ENCODE measurements around the gene RIPOR3. TPM values are rescaled to one million over a fixed set of nuclear protein-coding genes. Genes with fewer than 3 reads are reported as not detected.

Gene RIPOR3
- 1 to 10 TPM; 4.5 to 8.4 TPM for total RNA-seq

- TF ChIP-seq CTCF (IDR thresholded peaks at IDR 0.05): no peak
- no peaks in the 10 kb centered on the region for H3K36me3 ChIP-seq
- peaks cover 5% of the 10 kb centered on the region in 2 donors for H3K4me1 ChIP-seq (ENCODE audit: control insufficient read depth in 1 of 2, low read depth in 2 of 2)
- peaks cover 5% of the 10 kb centered on the region for H3K27me3 ChIP-seq (replicated peaks; ENCODE audit: insufficient read depth)
- peak within 1 kb of the TSS; percentile 63 for H3K4me3 ChIP-seq
- DNase-seq (ENCODE audit: low spot score) (no peak), ATAC-seq (ENCODE audit: insufficient number of reproducible peaks, low FRiP score, low read depth) (no peak)
- H3K9me3 ChIP-seq: no peaks in the 10 kb centered on the region
- no peak within 1 kb of the TSS for H3K27ac ChIP-seq
Observed at GRCh38 chr20:50690650-50691572, at the start of gene RIPOR3. RIPOR3 (minus strand) TSS chr20:50691542; CDS start chr20:50691128, 414 bp downstream.

GRCh38 chr20:50737352-50737751, 46.0 kb upstream of the RIPOR3 start:
- Histone ChIP-seq H3K9me3 (no peaks in the 10 kb centered on the region), H3K27ac (no peak overlapping the region), H3K4me3 (no peak overlapping the region), H3K36me3 (no peaks in the 10 kb centered on the region), H3K4me1 (ENCODE audit: control insufficient read depth in 1 of 2, low read depth in 2 of 2) (peaks cover 3 to 12% of the 10 kb centered on the region in 2 donors), H3K27me3 (replicated peaks; ENCODE audit: insufficient read depth) (no peaks in the 10 kb centered on the region)
- DNase-seq (ENCODE audit: low spot score): no peak
- TF ChIP-seq CTCF (IDR thresholded peaks at IDR 0.05): no peak
- no peak for ATAC-seq (ENCODE audit: insufficient number of reproducible peaks, low FRiP score, low read depth)

- Histone ChIP-seq H3K4me3 (no peak overlapping the region), H3K4me1 (ENCODE audit: control insufficient read depth in 1 of 2, low read depth in 2 of 2) (peaks cover 9 to 21% of the 10 kb centered on the region in 2 donors), H3K27ac (no peak overlapping the region), H3K9me3 (no peaks in the 10 kb centered on the region), H3K27me3 (replicated peaks; ENCODE audit: insufficient read depth) (no peaks in the 10 kb centered on the region), H3K36me3 (no peaks in the 10 kb centered on the region)
- no peak for ATAC-seq (ENCODE audit: insufficient number of reproducible peaks, low FRiP score, low read depth)
- TF ChIP-seq CTCF (IDR thresholded peaks at IDR 0.05): no peak
- DNase-seq (ENCODE audit: low spot score): no peak
Observed at GRCh38 chr20:50735813-50736212, 44.5 kb upstream of the RIPOR3 start.

- Histone ChIP-seq H3K9me3 (no peaks in the 10 kb centered on the region), H3K36me3 (no peaks in the 10 kb centered on the region), H3K4me1 (ENCODE audit: control insufficient read depth in 1 of 2, low read depth in 2 of 2) (peaks cover 9 to 25% of the 10 kb centered on the region in 2 donors), H3K27ac (no peak overlapping the region), H3K27me3 (replicated peaks; ENCODE audit: insufficient read depth) (no peaks in the 10 kb centered on the region), H3K4me3 (no peak overlapping the region)
- ATAC-seq (ENCODE audit: insufficient number of reproducible peaks, low FRiP score, low read depth) (no peak), DNase-seq (ENCODE audit: low spot score) (no peak)
- no peak for TF ChIP-seq CTCF (IDR thresholded peaks at IDR 0.05)
Observed at GRCh38 chr20:50734730-50735679, 43.7 kb upstream of the RIPOR3 start.
